DND-41 (cell line): ENCODE measurements around the gene KLHL11.

Experiments used
- ATAC-seq: fragments of 200-7000 bp; cut with Tn5 transposase; 3 replicates; pipeline ENCODE4 v1.9.1; 2021; ENCODE audit warnings: low read depth; ENCODE audit not compliant: insufficient read depth
- DNase-seq: peaks from one replicate; pipeline ENCODE4 v3.0.0-alpha.2; 2020
- H2AFZ ChIP-seq: 2 replicates; pipeline ENCODE4 v1.6.0; 2012; ENCODE audit warnings: low read depth, low read length
- H3K27ac ChIP-seq: 2 replicates; pipeline ENCODE4 v1.5.1; 2012; ENCODE audit warnings: low read length, inconsistent platforms
- H3K27me3 ChIP-seq: fragments of 200-600 bp; sonication (generic); 2 replicates; pipeline ENCODE4 v1.6.0; 2012; ENCODE audit warnings: low read length, mild to moderate bottlenecking, inconsistent platforms; ENCODE audit not compliant: insufficient read depth, poor library complexity
- H3K36me3 ChIP-seq: 2 replicates; pipeline ENCODE4 v1.5.1; 2012; ENCODE audit warnings: low read length, inconsistent platforms; ENCODE audit not compliant: insufficient read depth
- H3K4me1 ChIP-seq: 2 replicates; pipeline ENCODE4 v1.5.1; 2012; ENCODE audit warnings: mild to moderate bottlenecking, low read length; ENCODE audit not compliant: insufficient read depth
- H3K4me2 ChIP-seq: 2 replicates; pipeline ENCODE4 v1.6.0; 2012; ENCODE audit warnings: mild to moderate bottlenecking, moderate library complexity, low read length, inconsistent platforms; ENCODE audit not compliant: insufficient read depth
- H3K4me3 ChIP-seq, 2 experiments: fragments of 200-600 bp in 1 of 2; shearing (Covaris generic) in 1 of 2; 2 replicates each; pipeline ENCODE4 v1.5.1; 2012 to 2016; ENCODE audit warnings: inconsistent platforms in 2 of 2, low read length in 2 of 2, mild to moderate bottlenecking in 2 of 2, low read depth in 1 of 2, moderate library complexity in 1 of 2
- H3K79me2 ChIP-seq: 2 replicates; pipeline ENCODE4 v1.6.0; 2012; ENCODE audit warnings: low read length, inconsistent platforms; ENCODE audit not compliant: insufficient read depth
- H3K9ac ChIP-seq: 2 replicates; pipeline ENCODE4 v1.6.0; 2012; ENCODE audit warnings: low read depth, mild to moderate bottlenecking, inconsistent platforms, low read length, moderate library complexity
- H3K9me3 ChIP-seq: 2 replicates; pipeline ENCODE4 v1.5.1; 2012; ENCODE audit warnings: low read length, moderate library complexity, mild to moderate bottlenecking, inconsistent platforms; ENCODE audit not compliant: insufficient read depth, severe bottlenecking
- H4K20me1 ChIP-seq: 2 replicates; pipeline ENCODE4 v1.6.0; 2012; ENCODE audit warnings: low read length; ENCODE audit not compliant: insufficient read depth
- CTCF ChIP-seq: IDR thresholded peaks from 2 replicates; pipeline ENCODE4 v1.5.1; 2012; ENCODE audit warnings: borderline replicate concordance, low read length, moderate library complexity, mild to moderate bottlenecking; ENCODE audit not compliant: poor library complexity, severe bottlenecking; ENCODE audit errors: extremely low read depth
- EZH2 ChIP-seq: IDR thresholded peaks from 3 replicates; pipeline ENCODE4 v1.6.1; 2012; ENCODE audit warnings: borderline replicate concordance, low read depth, mild to moderate bottlenecking, moderate library complexity, low read length, inconsistent platforms; ENCODE audit not compliant: severe bottlenecking

The KLHL11 gene, protein sequence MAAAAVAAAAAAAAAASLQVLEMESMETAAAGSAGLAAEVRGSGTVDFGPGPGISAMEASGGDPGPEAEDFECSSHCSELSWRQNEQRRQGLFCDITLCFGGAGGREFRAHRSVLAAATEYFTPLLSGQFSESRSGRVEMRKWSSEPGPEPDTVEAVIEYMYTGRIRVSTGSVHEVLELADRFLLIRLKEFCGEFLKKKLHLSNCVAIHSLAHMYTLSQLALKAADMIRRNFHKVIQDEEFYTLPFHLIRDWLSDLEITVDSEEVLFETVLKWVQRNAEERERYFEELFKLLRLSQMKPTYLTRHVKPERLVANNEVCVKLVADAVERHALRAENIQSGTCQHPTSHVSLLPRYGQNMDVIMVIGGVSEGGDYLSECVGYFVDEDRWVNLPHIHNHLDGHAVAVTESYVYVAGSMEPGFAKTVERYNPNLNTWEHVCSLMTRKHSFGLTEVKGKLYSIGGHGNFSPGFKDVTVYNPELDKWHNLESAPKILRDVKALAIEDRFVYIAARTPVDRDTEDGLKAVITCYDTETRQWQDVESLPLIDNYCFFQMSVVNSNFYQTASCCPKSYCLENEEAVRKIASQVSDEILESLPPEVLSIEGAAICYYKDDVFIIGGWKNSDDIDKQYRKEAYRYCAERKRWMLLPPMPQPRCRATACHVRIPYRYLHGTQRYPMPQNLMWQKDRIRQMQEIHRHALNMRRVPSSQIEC

DNA sequence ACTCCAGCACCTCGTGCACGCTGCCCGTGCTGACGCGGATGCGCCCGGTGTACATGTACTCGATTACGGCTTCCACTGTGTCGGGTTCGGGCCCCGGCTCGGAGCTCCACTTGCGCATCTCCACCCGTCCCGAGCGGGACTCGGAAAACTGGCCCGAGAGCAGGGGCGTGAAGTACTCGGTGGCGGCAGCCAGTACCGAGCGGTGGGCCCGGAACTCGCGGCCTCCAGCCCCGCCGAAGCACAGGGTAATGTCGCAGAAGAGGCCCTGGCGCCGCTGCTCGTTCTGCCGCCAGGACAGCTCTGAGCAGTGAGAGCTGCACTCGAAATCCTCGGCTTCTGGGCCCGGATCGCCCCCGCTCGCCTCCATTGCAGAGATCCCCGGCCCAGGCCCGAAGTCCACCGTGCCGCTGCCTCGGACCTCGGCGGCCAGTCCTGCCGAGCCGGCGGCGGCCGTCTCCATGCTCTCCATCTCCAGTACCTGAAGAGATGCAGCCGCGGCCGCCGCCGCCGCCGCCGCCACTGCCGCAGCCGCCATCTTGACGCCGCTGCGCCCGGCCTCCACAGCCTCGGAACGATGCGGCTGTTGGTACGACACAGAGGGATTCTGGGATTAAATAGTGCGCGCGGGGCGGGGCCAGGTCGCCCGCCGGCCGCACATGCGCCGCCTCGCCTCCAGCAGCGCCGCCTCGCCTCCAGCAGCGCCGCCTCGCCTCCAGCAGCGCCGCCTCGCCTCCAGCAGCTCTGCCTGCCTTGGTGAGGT is at the start of gene KLHL11:
KLHL11 (minus strand) TSS at position 588 of the 760 bp plus-strand sequence; CDS start at position 535, 53 bp downstream.
- ATAC-seq: peak; percentile 94
- Histone ChIP-seq H3K79me2 (peaks cover 50% of the 10 kb centered on the region), H3K4me3 (peak within 1 kb of the TSS; percentile 91 to 98), H3K27me3 (no peaks in the 10 kb centered on the region), H3K36me3 (peaks cover 36% of the 10 kb centered on the region), H2AFZ (peak within 1 kb of the TSS; percentile 100), H3K4me1 (peaks cover 35% of the 10 kb centered on the region), H4K20me1 (peaks cover 36% of the 10 kb centered on the region), H3K9me3 (no peaks in the 10 kb centered on the region), H3K27ac (peak within 1 kb of the TSS; percentile 87), H3K9ac (peak within 1 kb of the TSS; percentile 83), H3K4me2 (peak within 1 kb of the TSS; percentile 93)
- TF ChIP-seq CTCF (no peak), EZH2 (no peak)
- DNase-seq: peak; percentile 90

GRCh38 chr17:41915020-41915419 is 49.8 kb upstream of the KLHL11 start:
- H3K79me2 ChIP-seq: peaks cover 85% of the 10 kb centered on the region
- no peak overlapping the region for H3K4me3 ChIP-seq
- peaks cover 77% of the 10 kb centered on the region for H4K20me1 ChIP-seq
- H3K36me3 ChIP-seq: peaks cover 64% of the 10 kb centered on the region
- H2AFZ ChIP-seq: no peak overlapping the region
- H3K4me2 ChIP-seq: peak overlapping the region; percentile 87
- peak overlapping the region; percentile 3; the same call in 1 of the 2 replicates for H3K9ac ChIP-seq
- DNase-seq (no peak), ATAC-seq (no peak)
- peaks cover 34% of the 10 kb centered on the region for H3K4me1 ChIP-seq
- H3K27ac ChIP-seq: no peak overlapping the region
- TF ChIP-seq EZH2 (no peak), CTCF (no peak)
- H3K27me3 ChIP-seq: no peaks in the 10 kb centered on the region
- no peaks in the 10 kb centered on the region for H3K9me3 ChIP-seq

- peaks cover 28% of the 10 kb centered on the region for H3K4me1 ChIP-seq
Observed at GRCh38 chr17:41914358-41914766, 49.1 kb upstream of the KLHL11 start.

More at GRCh38 chr17:41914358-41914766, 49.1 kb upstream of the KLHL11 start:
- Histone ChIP-seq H3K27ac (no peak overlapping the region), H3K9ac (no peak overlapping the region), H3K9me3 (no peaks in the 10 kb centered on the region), H3K4me3 (no peak overlapping the region), H3K79me2 (peaks cover 84% of the 10 kb centered on the region), H3K4me2 (0 out of 2 replicates have a peak overlapping the region, but pooled peaks have one; percentile 2), H4K20me1 (peaks cover 79% of the 10 kb centered on the region), H3K27me3 (no peaks in the 10 kb centered on the region), H3K36me3 (peaks cover 71% of the 10 kb centered on the region), H2AFZ (no peak overlapping the region)
- ATAC-seq (no peak), DNase-seq (no peak)
- TF ChIP-seq EZH2 (no peak), CTCF (no peak)
